NCI-H2196 (cell line): ENCODE data around the gene TXNRD2.
"Not testable (repeated sequence)": the region's sequence is repeated elsewhere in the genome, so short reads cannot be mapped to it uniquely, and the experiment has no call there.

Source experiments
- DNase-seq: peaks from one replicate; lab custom pipeline; 2025; ENCODE audit not compliant: unreplicated experiment; lab: John Stamatoyannopoulos, UW

TXNRD2 gene

GRCh38 chr22:19890502-19891316 is 50.9 kb downstream of the TXNRD2 start:
- no peak for DNase-seq

GRCh38 chr22:19889951-19890350 is 51.7 kb downstream of the TXNRD2 start:
- DNase-seq = no peak

- DNase-seq = no peak
Measured at GRCh38 chr22:19888131-19888746, 53.4 kb downstream of the TXNRD2 start.

GRCh38 chr22:19887256-19887985 is 54.2 kb downstream of the TXNRD2 start:
- DNase-seq = no peak

GRCh38 chr22:19886605-19887255 is 54.9 kb downstream of the TXNRD2 start:
- DNase-seq = peak; percentile 6

GRCh38 chr22:19885841-19886592 is 55.6 kb downstream of the TXNRD2 start:
- no peak for DNase-seq

GRCh38 chr22:19884954-19885751 is 56.5 kb downstream of the TXNRD2 start:
- DNase-seq = no peak

GRCh38 chr22:19884161-19884953 is 57.3 kb downstream of the TXNRD2 start:
- no peak for DNase-seq

- not testable (repeated sequence) for DNase-seq
Measured at GRCh38 chr22:19883446-19883845, 58.2 kb downstream of the TXNRD2 start.

GRCh38 chr22:19882446-19883381 is 58.9 kb downstream of the TXNRD2 start:
- DNase-seq = no peak

- no peak for DNase-seq
Measured at GRCh38 chr22:19880786-19881569, 60.6 kb downstream of the TXNRD2 start.

- no peak for DNase-seq
Measured at GRCh38 chr22:19879992-19880785, 61.4 kb downstream of the TXNRD2 start.

GRCh38 chr22:19879643-19879991 is 62.0 kb downstream of the TXNRD2 start:
- no peak for DNase-seq

GRCh38 chr22:19879246-19879570 is 62.4 kb downstream of the TXNRD2 start:
- DNase-seq = no peak

- DNase-seq = no peak
Measured at GRCh38 chr22:19878461-19879245, 63.0 kb downstream of the TXNRD2 start.
